Endothelial cell (in vitro differentiated cells): ENCODE measurements around the gene PHTF2. TPM values are rescaled to one million over a fixed set of nuclear protein-coding genes. Genes with fewer than 3 reads are reported as not detected.
"Not testable (repeated sequence)": the region's sequence is repeated elsewhere in the genome, so short reads cannot be mapped to it uniquely, and the experiment has no call there.

ENCODE experiments used
- DNase-seq: peaks from one replicate; pipeline ENCODE4 v3.0.0; 2021; ENCODE audit warnings: low spot score
- H3K27ac Mint-ChIP-seq: one replicate; pipeline ENCODE4 v1.8.0; 2021; ENCODE audit warnings: mixed read lengths, inconsistent platforms; ENCODE audit not compliant: unreplicated experiment
- H3K27me3 Mint-ChIP-seq: one replicate; pipeline ENCODE4 v1.8.0; 2021; ENCODE audit warnings: mild to moderate bottlenecking, moderate library complexity, mixed read lengths, inconsistent platforms; ENCODE audit not compliant: unreplicated experiment
- H3K36me3 Mint-ChIP-seq: one replicate; pipeline ENCODE4 v1.8.0; 2021; ENCODE audit warnings: mild to moderate bottlenecking, low read depth, mixed read lengths, inconsistent platforms; ENCODE audit not compliant: unreplicated experiment
- H3K4me1 Mint-ChIP-seq: one replicate; pipeline ENCODE4 v1.8.0; 2021; ENCODE audit warnings: mild to moderate bottlenecking, mixed read lengths, inconsistent platforms; ENCODE audit not compliant: unreplicated experiment
- H3K4me3 Mint-ChIP-seq: one replicate; pipeline ENCODE4 v1.8.0; 2021; ENCODE audit warnings: mild to moderate bottlenecking, mixed read lengths, inconsistent platforms; ENCODE audit not compliant: unreplicated experiment
- H3K9me3 Mint-ChIP-seq: one replicate; pipeline ENCODE4 v1.8.0; 2021; ENCODE audit warnings: mixed read lengths, inconsistent platforms; ENCODE audit not compliant: unreplicated experiment
- total RNA-seq: library from RNA; stranded (reverse); fragmentation: NEBNext Ultra II Directional; extraction: Animal tissue kit (Norgen Biotek cat#: 25700); gene quantifications from one replicate; pipeline ENCODE4 v1.2.1, GENCODE V29; 2021; ENCODE audit not compliant: unreplicated experiment
- TF ChIP-seq, protein P1 (sequence below): fragments of 200-600 bp; sonication (generic); IDR thresholded peaks from one replicate; pipeline ENCODE4 v1.5.0; 2021; ENCODE audit warnings: antibody characterized with exemption; ENCODE audit not compliant: unreplicated experiment

Gene PHTF2
- total RNA-seq, 1 donor from 2014 or later: 10.3 TPM

DNA sequence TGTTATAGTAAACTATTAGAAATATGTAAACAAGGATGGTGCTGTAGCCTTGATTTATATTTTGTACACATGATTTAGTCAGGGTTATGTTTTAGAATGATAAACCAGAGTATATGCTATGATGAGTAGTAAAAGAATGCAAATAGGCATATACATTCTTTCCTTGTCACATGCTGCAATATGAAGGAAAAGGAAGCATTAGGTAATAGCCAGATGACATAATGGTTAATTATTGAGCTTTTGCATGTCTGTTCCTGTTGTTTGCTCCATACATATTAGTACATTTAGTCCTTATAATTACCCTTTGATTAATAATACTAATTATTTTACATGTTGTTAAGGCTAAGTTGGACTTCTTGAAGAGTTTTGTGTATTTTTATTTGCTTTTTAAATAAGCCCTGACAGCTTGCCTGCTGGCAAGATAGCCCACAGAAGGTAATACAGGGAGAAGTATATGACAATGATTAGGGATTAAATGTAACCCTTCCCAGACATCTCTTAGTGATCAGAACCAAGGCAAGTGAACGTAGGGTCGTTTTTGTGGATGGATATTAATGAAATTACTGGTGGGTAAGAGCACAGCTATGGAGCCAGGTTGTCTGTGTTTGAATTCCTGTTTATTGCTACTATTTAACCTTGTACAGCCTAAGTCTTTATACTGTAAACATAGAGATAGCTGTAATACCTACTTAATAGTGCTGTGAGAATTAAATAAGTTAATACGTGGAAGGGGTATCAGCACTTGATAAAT is 68.4 kb downstream of the PHTF2 start:
- Mint-ChIP-seq H3K27ac (no peak overlapping the region), H3K27me3 (no peaks in the 10 kb centered on the region), H3K9me3 (no peaks in the 10 kb centered on the region), H3K4me3 (no peak overlapping the region), H3K36me3 (peaks cover 8% of the 10 kb centered on the region), H3K4me1 (no peaks in the 10 kb centered on the region)
- TF ChIP-seq, protein P1, sequence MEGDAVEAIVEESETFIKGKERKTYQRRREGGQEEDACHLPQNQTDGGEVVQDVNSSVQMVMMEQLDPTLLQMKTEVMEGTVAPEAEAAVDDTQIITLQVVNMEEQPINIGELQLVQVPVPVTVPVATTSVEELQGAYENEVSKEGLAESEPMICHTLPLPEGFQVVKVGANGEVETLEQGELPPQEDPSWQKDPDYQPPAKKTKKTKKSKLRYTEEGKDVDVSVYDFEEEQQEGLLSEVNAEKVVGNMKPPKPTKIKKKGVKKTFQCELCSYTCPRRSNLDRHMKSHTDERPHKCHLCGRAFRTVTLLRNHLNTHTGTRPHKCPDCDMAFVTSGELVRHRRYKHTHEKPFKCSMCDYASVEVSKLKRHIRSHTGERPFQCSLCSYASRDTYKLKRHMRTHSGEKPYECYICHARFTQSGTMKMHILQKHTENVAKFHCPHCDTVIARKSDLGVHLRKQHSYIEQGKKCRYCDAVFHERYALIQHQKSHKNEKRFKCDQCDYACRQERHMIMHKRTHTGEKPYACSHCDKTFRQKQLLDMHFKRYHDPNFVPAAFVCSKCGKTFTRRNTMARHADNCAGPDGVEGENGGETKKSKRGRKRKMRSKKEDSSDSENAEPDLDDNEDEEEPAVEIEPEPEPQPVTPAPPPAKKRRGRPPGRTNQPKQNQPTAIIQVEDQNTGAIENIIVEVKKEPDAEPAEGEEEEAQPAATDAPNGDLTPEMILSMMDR: no peak
- no peak for DNase-seq

DNA sequence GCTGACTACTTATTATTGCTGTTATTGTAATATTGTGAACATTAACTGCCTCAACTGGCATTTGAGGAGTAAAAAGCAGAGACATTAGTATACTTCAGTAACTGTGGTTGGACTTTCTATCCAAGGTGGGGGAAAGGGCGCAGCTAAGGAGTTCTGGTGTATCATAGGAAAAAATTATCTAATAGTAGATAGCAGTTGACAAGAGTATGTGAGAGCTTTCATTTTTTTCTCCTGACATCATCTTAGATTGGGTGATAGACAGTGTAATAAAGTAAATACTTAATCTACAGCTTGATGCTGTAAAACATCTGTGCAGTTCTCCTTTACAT is 68.9 kb downstream of the PHTF2 start:
- no peak overlapping the region for H3K27ac Mint-ChIP-seq
- H3K4me1 Mint-ChIP-seq: no peaks in the 10 kb centered on the region
- peaks cover 8% of the 10 kb centered on the region for H3K36me3 Mint-ChIP-seq
- no peak for DNase-seq
- H3K9me3 Mint-ChIP-seq: no peaks in the 10 kb centered on the region
- H3K4me3 Mint-ChIP-seq: no peak overlapping the region
- TF ChIP-seq, protein P1: no peak
- H3K27me3 Mint-ChIP-seq: no peaks in the 10 kb centered on the region

DNA sequence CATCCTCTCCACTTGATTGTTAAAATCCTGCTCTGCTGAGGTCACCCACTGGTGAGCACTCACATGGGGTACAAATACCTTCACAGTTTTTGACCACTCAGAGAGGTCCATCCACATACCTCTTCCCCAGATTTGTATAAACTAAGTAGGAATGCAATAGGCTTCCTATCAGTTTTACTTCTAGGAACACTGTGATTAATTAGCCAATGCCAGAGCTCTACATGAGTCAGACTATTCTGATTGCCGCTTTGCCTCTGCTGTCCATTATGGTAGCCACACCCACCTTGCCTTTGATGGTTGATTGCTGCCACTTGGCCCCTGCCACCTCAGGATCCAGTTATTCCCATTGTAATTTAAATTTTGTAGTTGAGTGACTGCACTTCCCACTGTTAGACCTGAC is 73.7 kb downstream of the PHTF2 start:
- H3K9me3 Mint-ChIP-seq, H3K27me3 Mint-ChIP-seq, DNase-seq, H3K4me3 Mint-ChIP-seq, H3K27ac Mint-ChIP-seq, H3K4me1 Mint-ChIP-seq, H3K36me3 Mint-ChIP-seq: not testable (repeated sequence)

DNA sequence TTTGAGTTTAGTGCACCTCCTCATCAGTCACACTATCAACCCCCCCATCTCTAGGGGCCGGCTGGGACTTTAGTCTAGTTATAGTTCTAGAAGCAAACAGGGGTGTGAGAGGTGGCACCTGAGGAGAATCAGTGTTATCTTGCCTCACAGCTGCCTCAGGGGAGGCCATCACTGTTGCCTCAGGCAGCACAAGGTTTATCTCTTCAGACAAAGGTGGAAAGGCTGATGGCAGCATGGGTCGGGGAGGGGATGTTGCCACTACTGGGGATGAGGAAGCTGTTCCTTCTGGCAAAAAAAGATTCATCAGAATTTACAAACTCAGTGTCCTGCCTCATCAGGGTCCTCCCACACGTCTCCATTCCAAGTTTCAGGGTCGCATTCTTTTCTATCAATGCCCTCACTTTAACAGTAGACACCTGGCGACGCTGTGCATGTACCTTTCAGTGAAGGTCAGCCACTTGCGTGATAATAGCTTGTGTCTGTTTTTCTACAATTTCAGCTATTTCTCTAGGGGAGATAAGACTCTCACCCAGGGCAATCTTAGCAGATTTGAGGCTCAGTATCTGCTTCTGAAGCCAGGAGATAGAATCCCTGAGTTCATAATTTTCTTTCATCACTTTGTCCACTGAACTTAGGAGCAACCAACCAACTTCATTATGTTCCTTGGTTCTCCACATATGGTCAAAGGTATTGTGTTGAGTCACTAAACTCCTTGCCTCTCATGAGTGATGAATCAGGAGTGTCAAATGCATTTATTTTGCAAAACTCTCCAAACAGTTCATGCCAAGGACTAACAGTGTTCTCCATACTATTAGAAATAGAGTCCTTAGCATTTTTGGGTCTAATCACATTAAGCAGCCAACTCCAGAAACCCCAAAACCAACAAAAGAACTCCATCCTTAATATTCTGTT is 75.1 kb downstream of the PHTF2 start:
- not testable (repeated sequence) for H3K27ac Mint-ChIP-seq, H3K9me3 Mint-ChIP-seq, DNase-seq, H3K27me3 Mint-ChIP-seq, H3K4me3 Mint-ChIP-seq, H3K4me1 Mint-ChIP-seq, H3K36me3 Mint-ChIP-seq

DNA sequence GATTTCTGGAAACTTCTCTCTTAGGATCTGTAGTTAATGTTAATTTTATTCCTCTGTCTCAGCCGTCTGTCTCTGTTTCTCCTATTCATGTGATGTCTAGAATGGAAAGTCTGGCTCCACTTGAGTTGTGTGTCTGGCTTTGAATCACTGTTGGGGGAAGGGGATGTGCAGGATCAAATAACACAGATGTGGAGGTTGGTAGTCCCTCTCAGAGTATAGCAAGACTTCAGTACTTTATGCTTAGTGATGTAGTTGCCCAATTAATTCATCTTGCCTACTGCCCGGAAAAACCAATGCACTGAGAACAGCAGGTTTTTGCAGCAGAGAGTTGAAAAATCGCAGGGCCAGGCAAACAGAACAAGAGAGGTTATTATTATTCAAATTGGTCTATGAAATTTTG is 79.2 kb downstream of the PHTF2 start:
- no peaks in the 10 kb centered on the region for H3K36me3 Mint-ChIP-seq
- H3K9me3 Mint-ChIP-seq: no peaks in the 10 kb centered on the region
- H3K27me3 Mint-ChIP-seq: no peaks in the 10 kb centered on the region
- TF ChIP-seq, protein P1: no peak
- DNase-seq: no peak
- no peak overlapping the region for H3K4me3 Mint-ChIP-seq
- H3K27ac Mint-ChIP-seq: no peak overlapping the region
- no peaks in the 10 kb centered on the region for H3K4me1 Mint-ChIP-seq

DNA sequence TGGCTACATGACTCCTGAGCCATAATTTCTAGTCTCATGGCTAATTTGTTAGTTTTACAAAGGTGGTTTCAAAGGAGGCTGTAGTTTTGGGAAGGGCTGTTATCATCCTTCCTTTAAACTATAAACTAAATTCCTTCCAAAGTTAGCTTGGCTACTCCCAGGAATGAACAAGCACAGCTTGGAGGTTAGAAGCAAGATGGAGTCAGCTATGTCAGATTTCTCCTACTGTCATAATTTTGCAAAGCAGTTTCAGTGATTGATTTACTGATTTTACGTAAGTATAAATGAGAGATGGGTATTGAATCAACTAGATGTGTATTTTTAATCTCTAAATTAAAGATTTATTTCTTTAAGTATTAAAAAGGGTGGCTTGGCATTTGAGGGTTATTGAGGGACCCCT is 79.9 kb downstream of the PHTF2 start:
- Mint-ChIP-seq H3K4me1 (no peaks in the 10 kb centered on the region), H3K27ac (no peak overlapping the region), H3K36me3 (no peaks in the 10 kb centered on the region), H3K4me3 (no peak overlapping the region), H3K9me3 (no peaks in the 10 kb centered on the region), H3K27me3 (no peaks in the 10 kb centered on the region)
- TF ChIP-seq, protein P1: no peak
- no peak for DNase-seq
